Stomach smooth muscle (tissue), 2 donors: ENCODE results near the gene ERCC6L.
"Not testable (repeated sequence)": the region's sequence is repeated elsewhere in the genome, so short reads cannot be mapped to it uniquely, and the experiment has no call there.

Experiments
- H3K27ac ChIP-seq: one replicate; pipeline ENCODE4 v1.7.0; 2013; ENCODE audit warnings: mild to moderate bottlenecking, low read length, inconsistent platforms
- H3K27me3 ChIP-seq, 2 donors: one replicate each; pipeline ENCODE4 v1.7.0; 2013; ENCODE audit warnings: low read length in 2 of 2; ENCODE audit not compliant: insufficient read depth in 2 of 2, control insufficient read depth in 1 of 2
- H3K36me3 ChIP-seq, 2 donors: one replicate each; pipeline ENCODE4 v1.7.0; 2013; ENCODE audit warnings: low read length in 2 of 2; ENCODE audit not compliant: control insufficient read depth in 2 of 2, insufficient read depth in 2 of 2
- H3K4me1 ChIP-seq: one replicate; pipeline ENCODE4 v1.7.0; 2013; ENCODE audit warnings: low read length; ENCODE audit not compliant: control insufficient read depth, insufficient read depth
- H3K4me3 ChIP-seq, 2 donors: one replicate each; pipeline ENCODE4 v1.7.0; 2013; ENCODE audit warnings: low read length in 2 of 2
- H3K9ac ChIP-seq, 2 donors: one replicate each; pipeline ENCODE4 v1.7.0; 2013; ENCODE audit warnings: low read length in 2 of 2, mild to moderate bottlenecking in 1 of 2
- H3K9me3 ChIP-seq, 2 donors: one replicate each; pipeline ENCODE4 v1.7.0; 2013; ENCODE audit warnings: low read length in 2 of 2; ENCODE audit not compliant: control insufficient read depth in 2 of 2
- donor health status: healthy.
- donor health status: Pancreatic carcinoma.

ERCC6L gene

GRCh38 chrX:72207366-72207765 is 31.5 kb downstream of the ERCC6L start:
- H3K4me3 ChIP-seq: no peak overlapping the region
- H3K9me3 ChIP-seq: no peaks in the 10 kb centered on the region
- H3K9ac ChIP-seq: no peak overlapping the region
- no peaks in the 10 kb centered on the region for H3K27me3 ChIP-seq
- H3K4me1 ChIP-seq: no peaks in the 10 kb centered on the region
- peaks cover 4 to 5% of the 10 kb centered on the region in 2 donors for H3K36me3 ChIP-seq
- H3K27ac ChIP-seq: no peak overlapping the region

DNA sequence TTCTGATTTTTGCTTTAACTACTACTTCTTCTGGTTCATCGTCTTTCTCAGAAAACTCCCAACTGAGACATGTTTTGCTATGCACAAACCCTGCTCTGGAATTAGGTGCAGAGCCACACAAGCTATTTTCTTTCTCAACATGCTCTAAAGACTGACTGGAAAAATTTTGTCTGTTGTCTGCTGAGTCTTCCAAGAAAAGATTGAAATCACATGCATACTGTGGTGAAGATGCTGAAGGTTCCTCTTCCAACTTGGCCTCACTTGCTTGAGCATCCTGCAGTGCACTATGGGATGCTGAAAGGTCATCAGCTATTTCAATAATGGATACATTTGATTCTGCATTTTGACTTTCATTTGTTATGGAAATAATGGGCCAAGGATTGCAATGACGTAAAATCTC is 33.1 kb downstream of the ERCC6L start:
- no peak overlapping the region for H3K4me3 ChIP-seq
- no peak overlapping the region for H3K9ac ChIP-seq
- no peaks in the 10 kb centered on the region for H3K4me1 ChIP-seq
- no peaks in the 10 kb centered on the region for H3K27me3 ChIP-seq
- no peak overlapping the region for H3K27ac ChIP-seq
- H3K9me3 ChIP-seq: no peaks in the 10 kb centered on the region
- peaks cover 4 to 5% of the 10 kb centered on the region in 2 donors for H3K36me3 ChIP-seq

DNA sequence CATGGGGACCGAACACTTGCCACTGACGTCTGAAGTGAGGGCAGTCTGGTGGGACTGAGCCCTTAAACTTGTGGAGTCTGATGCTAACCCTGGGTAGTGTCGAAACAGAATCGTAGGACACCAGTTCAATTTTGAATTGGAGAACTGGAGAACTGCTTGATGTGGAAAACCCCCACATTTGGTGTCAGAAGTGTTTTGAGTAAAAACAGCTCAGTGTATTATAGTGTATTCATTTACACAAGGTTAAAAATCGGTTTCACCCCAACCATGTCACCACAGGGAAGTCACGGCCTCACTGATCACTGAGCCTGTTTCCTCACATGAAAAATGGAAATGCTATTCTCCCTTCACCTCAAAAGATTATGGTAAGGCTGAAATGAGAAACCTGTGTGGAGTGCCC is 35.4 kb downstream of the ERCC6L start:
- Histone ChIP-seq H3K36me3 (peaks cover 4 to 6% of the 10 kb centered on the region in 2 donors), H3K4me3 (no peak overlapping the region), H3K9ac (no peak overlapping the region), H3K4me1 (no peaks in the 10 kb centered on the region), H3K27me3 (peaks cover 0 to 3% of the 10 kb centered on the region in 2 donors), H3K9me3 (no peaks in the 10 kb centered on the region), H3K27ac (no peak overlapping the region)

DNA sequence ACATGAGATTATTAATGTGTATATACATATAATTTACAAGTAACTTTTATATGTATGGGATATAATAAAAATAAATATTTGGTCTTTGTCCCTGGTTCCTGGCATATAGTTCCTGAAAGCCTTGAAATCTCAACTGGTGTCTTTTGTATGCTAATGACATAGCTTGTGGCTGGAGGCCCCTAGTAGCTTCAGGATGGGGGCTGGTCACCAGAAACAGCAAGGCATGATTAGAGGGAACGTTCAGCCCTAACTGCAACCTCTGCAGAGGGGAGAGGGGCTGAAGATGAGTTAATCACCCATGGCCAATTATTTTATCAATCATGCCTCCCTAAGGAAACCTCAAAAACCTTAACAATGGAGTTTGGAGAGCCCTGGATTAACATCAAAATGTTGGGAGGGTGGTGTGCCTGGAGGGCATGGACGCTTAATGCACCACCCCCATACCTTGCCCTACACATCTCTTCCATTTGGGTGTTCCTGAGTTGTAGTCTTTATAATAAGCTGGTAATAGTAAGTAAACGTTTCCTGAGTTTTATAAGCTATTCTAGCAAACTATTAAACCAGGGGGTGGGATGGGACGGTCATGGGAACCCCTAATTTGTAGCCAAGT is 35.9 kb downstream of the ERCC6L start:
- Histone ChIP-seq H3K9me3 (no peaks in the 10 kb centered on the region), H3K27ac (no peak overlapping the region), H3K4me1 (no peaks in the 10 kb centered on the region), H3K36me3 (peaks cover 0 to 4% of the 10 kb centered on the region in 2 donors), H3K9ac (no peak overlapping the region), H3K4me3 (no peak overlapping the region), H3K27me3 (peaks cover 0 to 3% of the 10 kb centered on the region in 2 donors)

- no peak overlapping the region for H3K9ac ChIP-seq
- no peaks in the 10 kb centered on the region for H3K4me1 ChIP-seq
- H3K4me3 ChIP-seq: no peak overlapping the region
- H3K27me3 ChIP-seq: peaks cover 0 to 3% of the 10 kb centered on the region in 2 donors
- no peaks in the 10 kb centered on the region for H3K9me3 ChIP-seq
- no peak overlapping the region for H3K27ac ChIP-seq
- H3K36me3 ChIP-seq: peaks cover 0 to 4% of the 10 kb centered on the region in 2 donors
Observed at GRCh38 chrX:72201836-72202536, 36.8 kb downstream of the ERCC6L start.

- H3K9me3 ChIP-seq: no peaks in the 10 kb centered on the region
- no peaks in the 10 kb centered on the region for H3K36me3 ChIP-seq
- H3K4me1 ChIP-seq: peaks cover 15% of the 10 kb centered on the region
- peak overlapping the region in 1 of 2 donors; percentile 79 for H3K9ac ChIP-seq
- H3K27me3 ChIP-seq: peaks cover 0 to 3% of the 10 kb centered on the region in 2 donors
- no peak overlapping the region for H3K27ac ChIP-seq
- H3K4me3 ChIP-seq: peak overlapping the region; percentile 73 to 79
Observed at GRCh38 chrX:72182924-72183323, 55.9 kb downstream of the ERCC6L start.

DNA sequence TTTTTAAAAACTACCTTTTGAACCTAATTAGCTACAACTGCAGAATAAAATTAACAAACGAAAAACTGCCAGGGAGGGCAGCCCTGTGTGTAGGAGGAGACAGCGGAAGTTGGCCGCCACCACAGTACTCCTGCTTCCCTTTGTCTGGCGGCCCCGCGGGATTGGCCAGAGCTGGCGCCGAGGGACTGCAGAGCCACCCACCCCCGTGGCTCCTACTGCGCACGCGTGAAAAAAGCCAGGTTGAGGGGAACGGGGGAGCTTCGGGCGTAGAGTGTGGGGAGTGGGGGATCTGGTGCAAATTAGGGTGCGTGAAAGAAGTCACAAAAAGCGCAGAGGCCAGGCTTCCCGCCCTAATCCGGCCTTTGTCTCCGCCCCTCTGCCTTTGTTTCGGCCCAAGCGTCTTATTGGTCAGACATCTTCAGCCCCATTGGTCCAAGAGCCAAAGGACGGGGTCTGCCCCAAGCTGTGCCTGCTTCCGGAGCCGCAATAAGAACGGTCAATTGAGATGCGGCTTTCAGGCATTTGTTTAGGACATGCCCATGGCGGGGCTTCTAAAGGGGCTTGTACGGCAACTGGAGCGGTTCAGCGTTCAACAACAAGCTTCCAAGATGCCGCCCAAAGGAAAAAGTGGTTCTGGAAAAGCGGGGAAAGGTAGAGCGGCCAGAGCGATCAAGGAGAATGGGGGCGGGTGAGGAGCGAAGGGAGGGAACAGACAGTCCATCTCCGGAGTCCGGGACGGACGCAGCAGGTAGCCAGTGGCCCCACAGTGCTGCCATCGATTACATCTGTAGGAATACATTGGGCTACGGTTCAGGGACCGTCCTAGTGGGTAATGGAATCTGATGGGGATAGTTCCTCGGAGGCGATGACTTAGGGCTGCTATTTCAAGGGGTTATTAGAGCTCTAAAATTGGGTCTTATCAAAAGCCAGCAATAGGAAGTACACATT is 57.4 kb downstream of the ERCC6L start, which contains the start of gene PIN4:
Gene PIN4 (plus strand): TSS at position 580 of the 948 bp plus-strand sequence. CDS start 29 bp downstream, at position 609.
- Histone ChIP-seq H3K4me3 (peak within 1 kb of the TSS; percentile 73 to 79), H3K36me3 (no peaks in the 10 kb centered on the region), H3K27me3 (peaks cover 0 to 3% of the 10 kb centered on the region in 2 donors), H3K27ac (peak within 1 kb of the TSS; percentile 71), H3K9ac (peak within 1 kb of the TSS; percentile 79 to 91), H3K4me1 (peaks cover 15% of the 10 kb centered on the region), H3K9me3 (no peaks in the 10 kb centered on the region)

DNA sequence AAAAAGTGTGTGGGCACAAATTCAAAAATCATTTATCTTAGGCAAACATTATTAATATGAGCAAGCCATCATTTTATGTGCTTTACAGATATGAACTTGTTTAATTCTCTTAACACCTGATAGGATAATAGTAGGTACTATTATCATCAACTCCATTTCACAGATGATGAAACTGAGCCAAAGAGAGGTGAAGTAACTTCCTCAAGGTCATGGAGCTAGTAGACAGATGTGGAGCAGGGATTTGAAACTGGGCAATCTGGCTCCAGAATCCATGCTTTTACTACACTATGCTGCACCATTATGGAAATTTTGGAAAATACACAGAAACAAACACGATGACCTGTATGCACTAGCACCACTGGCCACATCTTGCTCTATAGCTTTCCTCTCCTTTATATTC is 58.3 kb downstream of the ERCC6L start:
- H3K36me3 ChIP-seq: no peaks in the 10 kb centered on the region
- H3K9ac ChIP-seq: peak overlapping the region; percentile 17 to 21
- H3K4me3 ChIP-seq: peak overlapping the region in 1 of 2 donors; percentile 79
- H3K4me1 ChIP-seq: peaks cover 15% of the 10 kb centered on the region
- H3K27ac ChIP-seq: peak overlapping the region; percentile 71
- no peaks in the 10 kb centered on the region for H3K9me3 ChIP-seq
- H3K27me3 ChIP-seq: peaks cover 0 to 3% of the 10 kb centered on the region in 2 donors

DNA sequence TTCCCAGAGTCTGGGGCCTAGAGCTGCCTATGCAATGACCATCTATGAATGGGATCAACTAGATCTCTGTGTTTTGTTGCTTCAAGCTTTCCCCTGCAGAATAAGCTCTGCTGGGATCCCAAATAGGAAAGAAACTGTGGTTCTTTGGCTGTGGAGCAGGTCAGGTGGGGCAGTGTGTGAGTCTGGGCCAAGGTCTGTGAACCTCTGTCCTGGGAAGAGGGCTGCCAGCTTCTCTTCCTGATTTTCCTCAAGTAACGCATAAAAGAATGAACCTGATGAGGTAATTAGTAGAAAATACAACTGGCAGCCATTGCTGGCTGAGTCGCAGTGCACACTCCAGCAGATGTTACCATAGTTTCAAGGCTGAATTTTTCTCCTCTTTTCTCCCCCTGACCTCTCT is 61.8 kb downstream of the ERCC6L start:
- Histone ChIP-seq H3K4me1 (no peaks in the 10 kb centered on the region), H3K9ac (no peak overlapping the region), H3K4me3 (no peak overlapping the region), H3K36me3 (no peaks in the 10 kb centered on the region), H3K9me3 (no peaks in the 10 kb centered on the region), H3K27ac (no peak overlapping the region), H3K27me3 (peaks cover 0 to 6% of the 10 kb centered on the region in 2 donors)

DNA sequence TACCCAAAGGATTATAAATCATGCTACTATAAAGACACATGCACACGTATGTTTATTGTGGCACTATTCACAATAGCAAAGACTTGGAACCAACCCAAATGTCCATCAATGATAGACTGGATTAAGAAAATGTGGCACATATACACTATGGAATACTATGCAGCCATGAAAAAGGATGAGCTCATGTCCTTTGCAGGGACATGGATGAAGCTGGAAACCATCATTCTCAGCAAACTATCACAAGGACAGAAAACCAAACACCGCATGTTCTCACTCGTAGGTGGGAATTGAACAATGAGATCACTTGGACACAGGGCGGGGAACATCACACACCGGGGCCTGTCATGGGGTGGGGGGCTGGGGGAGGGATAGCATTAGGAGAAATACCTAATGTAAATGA is 62.5 kb downstream of the ERCC6L start:
- H3K27me3 ChIP-seq, H3K9ac ChIP-seq, H3K4me3 ChIP-seq, H3K36me3 ChIP-seq, H3K9me3 ChIP-seq, H3K27ac ChIP-seq, H3K4me1 ChIP-seq: not testable (repeated sequence)
